GM12878 (cell line): ENCODE results near the gene SLC25A26. TPM values are rescaled to one million over a fixed set of nuclear protein-coding genes. Genes with fewer than 3 reads are reported as not detected.

Experiments
- CBX5 ChIP-seq: sonication (generic); IDR thresholded peaks from 2 replicates; pipeline ENCODE4 v1.6.1; 2016; ENCODE audit warnings: low read depth, moderate library complexity, mild to moderate bottlenecking, inconsistent platforms
- CHD4 ChIP-seq: fragments of 200-600 bp; sonication (generic); IDR thresholded peaks from 2 replicates; pipeline ENCODE4 v1.6.1; 2016; ENCODE audit warnings: mild to moderate bottlenecking
- CREB1 ChIP-seq: IDR thresholded peaks from 2 replicates; pipeline ENCODE4 v1.6.1; 2012; ENCODE audit warnings: low read depth, mild to moderate bottlenecking, inconsistent platforms
- DPF2 ChIP-seq: fragments of 450-650 bp; IDR thresholded peaks from 2 replicates; pipeline ENCODE4 v1.6.1; 2017; ENCODE audit warnings: mild to moderate bottlenecking
- EED ChIP-seq: sonication (generic); IDR thresholded peaks from 2 replicates; pipeline ENCODE4 v1.6.1; 2016; ENCODE audit warnings: antibody characterized with exemption, low read depth
- HCFC1 ChIP-seq: fragments of 150-350 bp; IDR thresholded peaks from 2 replicates; pipeline ENCODE4 v1.6.1; 2014; ENCODE audit warnings: low read length
- IRF4 ChIP-seq: IDR thresholded peaks from 2 replicates; pipeline ENCODE4 v1.6.1; 2011; ENCODE audit warnings: low read depth, low read length
- JUNB ChIP-seq: IDR thresholded peaks from 2 replicates; pipeline ENCODE4 v1.6.1; 2016; ENCODE audit warnings: antibody characterized with exemption, mild to moderate bottlenecking
- KDM1A ChIP-seq: fragments of 200-600 bp; sonication (generic); IDR thresholded peaks from 2 replicates; pipeline ENCODE4 v1.6.1; 2016; ENCODE audit warnings: borderline replicate concordance
- LARP7 ChIP-seq: fragments of 450-650 bp; IDR thresholded peaks from 2 replicates; pipeline ENCODE4 v1.6.1; 2017; ENCODE audit warnings: mild to moderate bottlenecking
- MYC ChIP-seq: IDR thresholded peaks from 2 replicates; pipeline ENCODE4 v1.6.1; 2011; ENCODE audit warnings: mild to moderate bottlenecking, low read length, moderate library complexity, inconsistent platforms; ENCODE audit not compliant: insufficient read depth, insufficient replicate concordance, insufficient read length, severe bottlenecking
- NR2C1 ChIP-seq: fragments of 450-650 bp; IDR thresholded peaks from 2 replicates; pipeline ENCODE4 v1.6.1; 2017; ENCODE audit warnings: antibody characterized with exemption, mild to moderate bottlenecking, moderate library complexity
- NR2F1 ChIP-seq: fragments of 450-650 bp; conservative IDR thresholded peaks from 2 replicates; pipeline ENCODE4 v1.6.1; 2017; ENCODE audit warnings: mild to moderate bottlenecking
- NRF1 ChIP-seq: conservative IDR thresholded peaks from 2 replicates; pipeline ENCODE4 v1.6.1; 2011; ENCODE audit warnings: mild to moderate bottlenecking, low read depth, low read length, improper control_type of control experiment
- PML ChIP-seq: IDR thresholded peaks from 2 replicates; pipeline ENCODE4 v1.6.1; 2012; ENCODE audit warnings: low read length, inconsistent platforms
- RAD51 ChIP-seq: fragments of 450-650 bp; IDR thresholded peaks from 2 replicates; pipeline ENCODE4 v1.6.1; 2016; ENCODE audit warnings: moderate library complexity, mild to moderate bottlenecking, inconsistent platforms
- RB1 ChIP-seq: fragments of 450-650 bp; formaldehyde crosslinking; IDR thresholded peaks from 2 replicates; pipeline ENCODE4 v1.6.1; 2017; ENCODE audit warnings: mild to moderate bottlenecking, borderline replicate concordance
- SIN3A ChIP-seq: IDR thresholded peaks from 2 replicates; pipeline ENCODE4 v1.6.1; 2012; ENCODE audit warnings: low read depth, low read length, improper control_type of control experiment
- SMAD1 ChIP-seq: fragments of 450-650 bp; IDR thresholded peaks from 2 replicates; pipeline ENCODE4 v1.6.1; 2018; ENCODE audit warnings: mild to moderate bottlenecking, low read depth; ENCODE audit not compliant: partially characterized antibody
- SMAD5 ChIP-seq: IDR thresholded peaks from 2 replicates; pipeline ENCODE4 v1.6.1; 2016; ENCODE audit warnings: antibody characterized with exemption, low read depth
- SP1 ChIP-seq: IDR thresholded peaks from one replicate; pipeline ENCODE4 v1.6.1; 2011; ENCODE audit warnings: low read depth, low read length
- SRF ChIP-seq, 2 experiments: IDR thresholded peaks; 2 replicates each; pipeline ENCODE4 v1.6.1; 2011; ENCODE audit warnings: low read depth in 2 of 2, low read length in 2 of 2, mild to moderate bottlenecking in 1 of 2, moderate library complexity in 1 of 2
- SUPT20H ChIP-seq: IDR thresholded peaks from 2 replicates; pipeline ENCODE4 v1.6.1; 2011; ENCODE audit warnings: low read depth, mild to moderate bottlenecking, low read length, moderate library complexity, borderline replicate concordance; ENCODE audit not compliant: control insufficient read depth
- YY1 ChIP-seq: IDR thresholded peaks from 2 replicates; pipeline ENCODE4 v1.6.1; 2011; ENCODE audit warnings: low read depth, mild to moderate bottlenecking, low read length
- polyA plus RNA-seq, 11 experiments: library from polyadenylated mRNA; depleted of rRNA in 4 of 11; unstranded in 6 of 11; stranded (reverse) in 5 of 11; fragments of >200 nt; fragmentation: Nextera tagmentation in 4 of 11; fragmentation: Illumina TruSeq in 1 of 11; extraction: Ambion mirVana in 4 of 11; extraction: Trizol in 1 of 11; gene quantifications; 1 replicate in 1 of 11; 2 replicates in 10 of 11; pipeline versions ENCODE4 v1.2.1 to v1.2.3, GENCODE V29; 2011 to 2016; ENCODE audit warnings: inconsistent platforms in 2 of 11, missing spikeins in 2 of 11, low read depth in 1 of 11
- total RNA-seq, 4 experiments: library from RNA; depleted of rRNA in 3 of 4; stranded (reverse); fragments of >200 nt in 3 of 4; fragmentation: Illumina TruSeq in 1 of 4; extraction: Trizol in 1 of 4; gene quantifications; 2 replicates each; pipeline versions ENCODE4 v1.2.1 to v1.2.3, GENCODE V29; 2013 to 2021
- TF ChIP-seq, protein P1 (sequence below): fragments of 450-650 bp; IDR thresholded peaks from 2 replicates; pipeline ENCODE4 v1.6.1; 2017; ENCODE audit warnings: antibody characterized with exemption, mild to moderate bottlenecking, moderate library complexity
- TF ChIP-seq, protein P2 (sequence below): IDR thresholded peaks from 2 replicates; pipeline ENCODE4 v1.6.1; 2012; ENCODE audit warnings: low read length, inconsistent platforms
- TF ChIP-seq, protein P3 (sequence below): IDR thresholded peaks from 2 replicates; pipeline ENCODE4 v1.6.1; 2012; ENCODE audit warnings: low read depth, low read length, improper control_type of control experiment
- TF ChIP-seq, protein P4 (sequence below): fragments of 450-650 bp; IDR thresholded peaks from 2 replicates; pipeline ENCODE4 v1.6.1; 2016; ENCODE audit warnings: mild to moderate bottlenecking

SLC25A26 gene
- total and polyA plus RNA-seq, 10 of the 15 experiments (the other 5 are each of a cell fraction or from before 2014, with no cell fraction given): 14.6 to 49.7 (median 24.9) TPM

DNA sequence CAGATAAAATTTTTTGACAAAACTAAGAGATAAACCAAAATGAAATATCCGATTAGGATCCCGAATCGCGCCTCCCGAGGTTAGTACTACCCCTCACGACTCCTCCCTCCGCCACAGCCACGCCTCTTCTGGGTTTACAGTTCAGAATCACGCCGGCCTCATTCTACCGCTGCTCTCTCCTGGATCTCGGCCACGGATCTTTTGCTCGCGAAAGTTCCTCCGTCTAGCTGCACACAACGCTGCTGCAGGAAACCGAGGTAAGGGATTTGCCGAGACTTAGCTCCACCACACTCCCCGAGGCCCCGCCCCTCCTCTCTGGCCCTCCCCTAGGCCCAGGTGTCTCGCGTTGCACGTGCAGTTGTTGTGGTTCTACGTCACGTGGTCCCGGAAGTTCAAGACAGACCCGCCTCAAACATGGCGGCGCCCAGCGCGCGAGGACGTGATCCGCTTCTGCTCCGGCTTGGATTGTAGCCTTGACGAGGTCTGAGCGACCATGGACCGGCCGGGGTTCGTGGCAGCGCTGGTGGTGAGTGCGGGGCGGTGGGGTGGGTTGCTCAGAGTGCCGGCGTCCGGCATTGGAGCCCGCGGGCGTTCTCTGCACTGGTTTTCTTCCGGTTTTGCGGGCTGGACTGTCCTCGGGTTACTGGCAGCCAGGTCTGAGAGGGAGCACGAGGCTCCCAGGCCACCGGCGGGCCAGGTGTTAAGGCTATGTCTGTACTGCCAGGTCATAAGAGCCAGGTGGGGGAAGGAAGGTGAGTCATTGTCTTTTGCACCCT is at the start of gene SLC25A26 (continued):
- TF ChIP-seq, protein P1, sequence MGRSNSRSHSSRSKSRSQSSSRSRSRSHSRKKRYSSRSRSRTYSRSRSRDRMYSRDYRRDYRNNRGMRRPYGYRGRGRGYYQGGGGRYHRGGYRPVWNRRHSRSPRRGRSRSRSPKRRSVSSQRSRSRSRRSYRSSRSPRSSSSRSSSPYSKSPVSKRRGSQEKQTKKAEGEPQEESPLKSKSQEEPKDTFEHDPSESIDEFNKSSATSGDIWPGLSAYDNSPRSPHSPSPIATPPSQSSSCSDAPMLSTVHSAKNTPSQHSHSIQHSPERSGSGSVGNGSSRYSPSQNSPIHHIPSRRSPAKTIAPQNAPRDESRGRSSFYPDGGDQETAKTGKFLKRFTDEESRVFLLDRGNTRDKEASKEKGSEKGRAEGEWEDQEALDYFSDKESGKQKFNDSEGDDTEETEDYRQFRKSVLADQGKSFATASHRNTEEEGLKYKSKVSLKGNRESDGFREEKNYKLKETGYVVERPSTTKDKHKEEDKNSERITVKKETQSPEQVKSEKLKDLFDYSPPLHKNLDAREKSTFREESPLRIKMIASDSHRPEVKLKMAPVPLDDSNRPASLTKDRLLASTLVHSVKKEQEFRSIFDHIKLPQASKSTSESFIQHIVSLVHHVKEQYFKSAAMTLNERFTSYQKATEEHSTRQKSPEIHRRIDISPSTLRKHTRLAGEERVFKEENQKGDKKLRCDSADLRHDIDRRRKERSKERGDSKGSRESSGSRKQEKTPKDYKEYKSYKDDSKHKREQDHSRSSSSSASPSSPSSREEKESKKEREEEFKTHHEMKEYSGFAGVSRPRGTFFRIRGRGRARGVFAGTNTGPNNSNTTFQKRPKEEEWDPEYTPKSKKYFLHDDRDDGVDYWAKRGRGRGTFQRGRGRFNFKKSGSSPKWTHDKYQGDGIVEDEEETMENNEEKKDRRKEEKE: no peak
- no peak for TF ChIP-seq EED
- TF ChIP-seq RB1: no peak
- no peak for TF ChIP-seq MYC
- TF ChIP-seq DPF2: no peak
- no peak for TF ChIP-seq NR2F1
- TF ChIP-seq, protein P2, sequence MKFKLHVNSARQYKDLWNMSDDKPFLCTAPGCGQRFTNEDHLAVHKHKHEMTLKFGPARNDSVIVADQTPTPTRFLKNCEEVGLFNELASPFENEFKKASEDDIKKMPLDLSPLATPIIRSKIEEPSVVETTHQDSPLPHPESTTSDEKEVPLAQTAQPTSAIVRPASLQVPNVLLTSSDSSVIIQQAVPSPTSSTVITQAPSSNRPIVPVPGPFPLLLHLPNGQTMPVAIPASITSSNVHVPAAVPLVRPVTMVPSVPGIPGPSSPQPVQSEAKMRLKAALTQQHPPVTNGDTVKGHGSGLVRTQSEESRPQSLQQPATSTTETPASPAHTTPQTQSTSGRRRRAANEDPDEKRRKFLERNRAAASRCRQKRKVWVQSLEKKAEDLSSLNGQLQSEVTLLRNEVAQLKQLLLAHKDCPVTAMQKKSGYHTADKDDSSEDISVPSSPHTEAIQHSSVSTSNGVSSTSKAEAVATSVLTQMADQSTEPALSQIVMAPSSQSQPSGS: no peak
- no peak for TF ChIP-seq NRF1
- TF ChIP-seq HCFC1: peak; percentile 65
- peak; percentile 98 for TF ChIP-seq RAD51
- TF ChIP-seq SMAD5: peak; percentile 36; the same call in 1 of the 2 replicates
- peak; percentile 13 for TF ChIP-seq SP1
- TF ChIP-seq YY1: peak; percentile 99
- TF ChIP-seq SIN3A: peak; percentile 96
- no peak for TF ChIP-seq KDM1A
- peak; percentile 92 for TF ChIP-seq CREB1
- no peak for TF ChIP-seq IRF4
- peak; percentile 41; the same call in 1 of the 2 replicates for TF ChIP-seq PML
- no peak for TF ChIP-seq SMAD1
- TF ChIP-seq SRF (IDR thresholded peaks at IDR 0.05; ENCODE audit: low read depth in 2 of 2, low read length in 2 of 2): no peak
- TF ChIP-seq SUPT20H: no peak
- peak; percentile 90 for TF ChIP-seq NR2C1
- no peak for TF ChIP-seq CHD4
- TF ChIP-seq CBX5: 0 out of 2 replicates have a peak, but pooled peaks have one; percentile 31
- TF ChIP-seq LARP7: 0 out of 2 replicates have a peak, but pooled peaks have one; percentile 41
- TF ChIP-seq, protein P3, sequence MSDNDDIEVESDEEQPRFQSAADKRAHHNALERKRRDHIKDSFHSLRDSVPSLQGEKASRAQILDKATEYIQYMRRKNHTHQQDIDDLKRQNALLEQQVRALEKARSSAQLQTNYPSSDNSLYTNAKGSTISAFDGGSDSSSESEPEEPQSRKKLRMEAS: peak; percentile 99
- TF ChIP-seq JUNB: no peak
- TF ChIP-seq, protein P4, sequence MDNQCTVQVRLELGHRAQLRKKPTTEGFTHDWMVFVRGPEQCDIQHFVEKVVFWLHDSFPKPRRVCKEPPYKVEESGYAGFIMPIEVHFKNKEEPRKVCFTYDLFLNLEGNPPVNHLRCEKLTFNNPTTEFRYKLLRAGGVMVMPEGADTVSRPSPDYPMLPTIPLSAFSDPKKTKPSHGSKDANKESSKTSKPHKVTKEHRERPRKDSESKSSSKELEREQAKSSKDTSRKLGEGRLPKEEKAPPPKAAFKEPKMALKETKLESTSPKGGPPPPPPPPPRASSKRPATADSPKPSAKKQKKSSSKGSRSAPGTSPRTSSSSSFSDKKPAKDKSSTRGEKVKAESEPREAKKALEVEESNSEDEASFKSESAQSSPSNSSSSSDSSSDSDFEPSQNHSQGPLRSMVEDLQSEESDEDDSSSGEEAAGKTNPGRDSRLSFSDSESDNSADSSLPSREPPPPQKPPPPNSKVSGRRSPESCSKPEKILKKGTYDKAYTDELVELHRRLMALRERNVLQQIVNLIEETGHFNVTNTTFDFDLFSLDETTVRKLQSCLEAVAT: 0 out of 2 replicates have a peak, but pooled peaks have one; percentile 72
